Thymus (tissue), 14 donors: ENCODE results near the gene PER1. TPM values are rescaled to one million over a fixed set of nuclear protein-coding genes. Genes with fewer than 3 reads are reported as not detected.

Source experiments
- DNase-seq, 9 donors: peaks; one replicate each; pipeline ENCODE4 v3.0.0-alpha.2; 2013; ENCODE audit warnings: low spot score in 9 of 9, low read depth in 6 of 9, missing footprints in 1 of 9
- H3K27ac ChIP-seq, 2 donors: one replicate each; pipeline ENCODE4 v1.5.1; 2013; ENCODE audit warnings: control low read depth in 1 of 2, low read depth in 1 of 2, low read length in 1 of 2, mild to moderate bottlenecking in 1 of 2, moderate library complexity in 1 of 2
- H3K27me3 ChIP-seq, 2 donors: one replicate each; pipeline ENCODE4 v1.5.1; 2013; ENCODE audit warnings: low read length in 1 of 2; ENCODE audit not compliant: control insufficient read depth in 2 of 2, insufficient read depth in 1 of 2
- H3K36me3 ChIP-seq, 2 donors: one replicate each; pipeline ENCODE4 v1.5.1; 2013; ENCODE audit warnings: low read length in 1 of 2, mild to moderate bottlenecking in 1 of 2, moderate library complexity in 1 of 2; ENCODE audit not compliant: control insufficient read depth in 2 of 2, insufficient read depth in 2 of 2
- H3K4me1 ChIP-seq, 2 donors: one replicate each; pipeline ENCODE4 v1.5.1; 2013; ENCODE audit warnings: low read length in 2 of 2; ENCODE audit not compliant: control insufficient read depth in 2 of 2, insufficient read depth in 2 of 2
- H3K4me3 ChIP-seq, 2 donors: one replicate each; pipeline ENCODE4 v1.5.1; 2013; ENCODE audit warnings: low read length in 2 of 2, control low read depth in 1 of 2, mild to moderate bottlenecking in 1 of 2
- H3K9me3 ChIP-seq, 2 donors: one replicate each; pipeline ENCODE4 v1.5.1; 2013; ENCODE audit warnings: low read length in 1 of 2, mild to moderate bottlenecking in 1 of 2; ENCODE audit not compliant: control insufficient read depth in 2 of 2, insufficient read depth in 1 of 2
- WGBS: extraction: QIAGEN DNeasy Blood & Tissue Kit; methylation state at CpG from one replicate; pipeline ENCODE4 v1.1.7; 2013; 5-methylcytosine and 5-hydroxymethylcytosine counted together
- long read RNA-seq, 10 donors: transcript quantifications; one replicate each; lab custom pipeline, GENCODE V29; 2026
- polyA plus RNA-seq: library from polyadenylated mRNA; stranded (reverse); fragments of 200-250 nt; gene quantifications from one replicate; pipeline ENCODE4 v1.2.3, GENCODE V29; 2013
- total RNA-seq: library from RNA; stranded (reverse); fragments of 120-200 nt; gene quantifications from one replicate; pipeline ENCODE4 v1.2.4, GENCODE V29; 2013
- donor health status: healthy.

The PER1 gene
- total RNA-seq (4.2 TPM), polyA plus RNA-seq (71.9 TPM)
- long read RNA-seq, donor 1: 0 reads
- long read RNA-seq, donor 2: 0 reads
- long read RNA-seq, donor 3, partial matches to known transcripts: 0 of 6 reads
- long read RNA-seq, donor 3, other reads (novel, unspliced or antisense): 0 of 6 reads
- long read RNA-seq, donor 4, partial matches to known transcripts: 0 of 1 reads
- long read RNA-seq, donor 4, other reads (novel, unspliced or antisense): 0 of 1 reads
- long read RNA-seq, donor 5, partial matches to known transcripts: 0 of 10 reads
- long read RNA-seq, donor 5, other reads (novel, unspliced or antisense): 0 of 10 reads
- long read RNA-seq, donor 6, partial matches to known transcripts: 0 of 1 reads
- long read RNA-seq, donor 6, other reads (novel, unspliced or antisense): 0 of 1 reads
- long read RNA-seq, donor 7, partial matches to known transcripts: 0 of 4 reads
- long read RNA-seq, donor 7, other reads (novel, unspliced or antisense): 0 of 4 reads
- long read RNA-seq, donor 8, partial matches to known transcripts: 0 of 6 reads
- long read RNA-seq, donor 8, other reads (novel, unspliced or antisense): 0 of 6 reads
- long read RNA-seq, donor 9, partial matches to known transcripts: 0 of 3 reads
- long read RNA-seq, donor 9, other reads (novel, unspliced or antisense): 0 of 3 reads
- long read RNA-seq, donor 10, partial matches to known transcripts: 0 of 7 reads
- long read RNA-seq, donor 10, other reads (novel, unspliced or antisense): 0 of 7 reads

- 12% methylated on average over 42 of the region's 42 CpGs for WGBS
- DNase-seq: peak in 5 of 9 donors; percentile 72 to 87 (median 81)
- H3K36me3 ChIP-seq: peaks cover 28 to 30% of the 10 kb centered on the region in 2 donors
- no peaks in the 10 kb centered on the region for H3K27me3 ChIP-seq
- H3K4me3 ChIP-seq: peak within 1 kb of the TSS; percentile 61 to 70
- peak within 1 kb of the TSS; percentile 94 for H3K27ac ChIP-seq
- peaks cover 0 to 3% of the 10 kb centered on the region in 2 donors for H3K9me3 ChIP-seq
- H3K4me1 ChIP-seq: peaks cover 40 to 65% of the 10 kb centered on the region in 2 donors
These were observed at the start of gene PER1 for GRCh38 chr17:8152112-8152775. Gene PER1 (minus strand): TSS chr17:8152404. CDS start chr17:8150706, 1,698 bp downstream.

- 25% methylated on average over 12 of the region's 12 CpGs for WGBS
- Histone ChIP-seq H3K36me3 (no peaks in the 10 kb centered on the region), H3K27ac (peak overlapping the region; percentile 85 to 93), H3K4me1 (peaks cover 26 to 44% of the 10 kb centered on the region in 2 donors), H3K4me3 (peak overlapping the region; percentile 17 to 38), H3K9me3 (no peaks in the 10 kb centered on the region), H3K27me3 (peaks cover 0 to 4% of the 10 kb centered on the region in 2 donors)
- peak in 5 of 9 donors; percentile 65 to 90 (median 75) for DNase-seq
These were observed 40.0 kb upstream of the PER1 start for GRCh38 chr17:8192070-8192815.

- WGBS: 60% methylated on average over 6 of the region's 6 CpGs
- H3K4me1 ChIP-seq: peaks cover 37 to 62% of the 10 kb centered on the region in 2 donors
- H3K27ac ChIP-seq: peak overlapping the region in 1 of 2 donors; percentile 13
- peak overlapping the region in 1 of 2 donors; percentile 21 for H3K4me3 ChIP-seq
- H3K9me3 ChIP-seq: no peaks in the 10 kb centered on the region
- H3K27me3 ChIP-seq: peaks cover 0 to 7% of the 10 kb centered on the region in 2 donors
- DNase-seq: no peak
- no peaks in the 10 kb centered on the region for H3K36me3 ChIP-seq
These were observed 38.3 kb upstream of the PER1 start for GRCh38 chr17:8190506-8190905.

GRCh38 chr17:8189711-8190477 lies 37.7 kb upstream of the PER1 start, which contains the start of gene BORCS6:
Gene BORCS6 (minus strand): TSS chr17:8190180. CDS start chr17:8190140, 40 bp downstream.
- peaks cover 37 to 64% of the 10 kb centered on the region in 2 donors for H3K4me1 ChIP-seq

GRCh38 chr17:8189041-8189710 lies 37.0 kb upstream of the PER1 start:
- no peaks in the 10 kb centered on the region for H3K9me3 ChIP-seq
- H3K4me3 ChIP-seq: peak overlapping the region; percentile 83 to 86
- H3K27ac ChIP-seq: peak overlapping the region; percentile 87 to 96
- peak in 2 of 9 donors; percentile 34 to 43 for DNase-seq
- H3K36me3 ChIP-seq: no peaks in the 10 kb centered on the region
- 8% methylated on average over 67 of the region's 67 CpGs for WGBS
- H3K4me1 ChIP-seq: peaks cover 37 to 64% of the 10 kb centered on the region in 2 donors
- peaks cover 0 to 17% of the 10 kb centered on the region in 2 donors for H3K27me3 ChIP-seq

More at GRCh38 chr17:8189711-8190477, 37.7 kb upstream of the PER1 start, which contains the start of gene BORCS6:
- H3K4me3 ChIP-seq: peak within 1 kb of the TSS; percentile 83 to 86
- WGBS: under 1% methylated on average over 70 of the region's 70 CpGs
- no peaks in the 10 kb centered on the region for H3K9me3 ChIP-seq
- no peaks in the 10 kb centered on the region for H3K36me3 ChIP-seq
- DNase-seq: peak; percentile 88 to 98 (median 94)
- peaks cover 0 to 10% of the 10 kb centered on the region in 2 donors for H3K27me3 ChIP-seq
- H3K27ac ChIP-seq: peak within 1 kb of the TSS; percentile 87 to 96

GRCh38 chr17:8188263-8188839 lies 36.1 kb upstream of the PER1 start:
- Histone ChIP-seq H3K27me3 (peaks cover 0 to 20% of the 10 kb centered on the region in 2 donors), H3K36me3 (no peaks in the 10 kb centered on the region), H3K4me1 (peaks cover 37 to 66% of the 10 kb centered on the region in 2 donors), H3K4me3 (peak overlapping the region; percentile 83 to 86), H3K9me3 (no peaks in the 10 kb centered on the region), H3K27ac (peak overlapping the region; percentile 67 to 90)
- 56% methylated on average over 12 of the region's 12 CpGs for WGBS
- no peak for DNase-seq

GRCh38 chr17:8187517-8188262 lies 35.5 kb upstream of the PER1 start:
- WGBS: 1% methylated on average over 25 of the region's 25 CpGs
- Histone ChIP-seq H3K4me1 (peaks cover 36 to 64% of the 10 kb centered on the region in 2 donors), H3K9me3 (no peaks in the 10 kb centered on the region), H3K36me3 (no peaks in the 10 kb centered on the region), H3K4me3 (peak overlapping the region; percentile 80 to 83), H3K27me3 (peaks cover 0 to 24% of the 10 kb centered on the region in 2 donors), H3K27ac (peak overlapping the region; percentile 89 to 90)
- DNase-seq: peak in 7 of 9 donors; percentile 61 to 92 (median 83)
